ENCODE results near the gene CDH23. TPM values are rescaled to one million over a fixed set of nuclear protein-coding genes. Genes with fewer than 3 reads are reported as not detected.

Gene CDH23
- total RNA-seq, 1 experiment from 2014 or later = 2.9 TPM

DNA sequence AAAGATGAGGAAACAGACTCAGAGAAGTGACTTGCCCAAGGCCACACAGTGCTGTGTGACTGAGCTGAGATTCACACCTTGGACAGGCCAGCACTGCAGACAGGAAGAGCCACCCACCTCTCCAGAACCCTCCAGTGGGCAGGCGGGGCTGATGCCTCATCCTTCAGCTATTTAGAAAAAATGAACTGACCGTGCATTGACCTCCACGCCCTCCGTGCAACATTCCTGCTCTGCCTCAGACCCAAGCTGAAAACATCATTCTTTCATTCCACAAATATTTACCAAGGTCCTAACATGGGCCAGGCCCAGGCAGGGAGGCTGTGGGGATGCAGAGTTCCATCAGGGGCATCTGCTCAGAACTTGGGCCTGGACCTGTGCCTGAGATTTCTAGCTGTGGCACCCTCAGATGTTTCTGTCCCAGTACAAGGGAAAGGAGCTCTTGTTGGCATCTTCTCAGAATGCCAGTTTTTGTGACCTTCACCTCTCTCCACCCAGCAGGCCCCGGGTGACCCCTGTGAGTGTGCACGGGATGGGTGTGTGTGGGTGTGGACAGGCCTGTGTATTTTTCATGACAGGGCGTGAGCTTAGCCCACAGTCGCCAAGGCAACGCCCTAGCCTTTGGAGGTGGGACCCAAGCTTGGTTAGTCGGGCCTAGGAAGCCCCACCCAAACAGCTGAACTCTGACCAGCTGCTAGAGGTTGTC, 370.1 kb downstream of the CDH23 start (continued):
- TF ChIP-seq ZNF232 (CRISPR knock-in tag; IDR thresholded peaks at IDR 0.05) = no peak

DNA sequence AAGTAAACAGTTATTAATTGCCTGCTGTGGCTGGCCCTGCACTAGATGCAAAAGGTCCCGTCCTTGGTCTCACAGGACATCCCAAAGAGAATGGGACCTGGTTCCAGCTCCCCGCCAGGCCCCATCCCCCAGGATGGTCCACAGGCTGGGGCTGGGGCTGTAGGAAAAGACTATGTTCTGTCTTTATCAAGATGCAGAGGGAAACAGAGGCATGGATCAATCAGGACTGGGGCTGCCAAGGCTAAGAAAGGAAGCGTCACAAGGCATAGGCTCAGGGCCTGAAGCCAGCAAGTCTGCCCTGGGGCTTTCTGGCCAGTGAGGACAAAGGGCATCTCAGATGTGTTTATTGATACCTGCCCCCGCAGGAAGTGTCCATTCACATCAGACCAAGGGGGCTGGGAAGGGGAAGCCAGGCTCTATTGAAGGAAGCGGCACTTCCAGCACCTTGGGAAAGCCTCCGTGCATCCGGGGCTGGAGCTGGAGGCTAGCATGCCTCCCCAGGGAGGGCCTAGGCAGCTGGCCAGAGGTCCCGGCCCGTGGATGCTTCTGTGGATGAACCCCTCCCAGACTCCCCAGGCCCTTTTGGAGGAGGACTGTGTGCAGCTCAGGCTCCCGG, 370.8 kb downstream of the CDH23 start:
- POLR2A ChIA-PET = no interaction called here
- no peak for ATAC-seq
- no peak overlapping the region for H3K4me3 Mint-ChIP-seq

DNA sequence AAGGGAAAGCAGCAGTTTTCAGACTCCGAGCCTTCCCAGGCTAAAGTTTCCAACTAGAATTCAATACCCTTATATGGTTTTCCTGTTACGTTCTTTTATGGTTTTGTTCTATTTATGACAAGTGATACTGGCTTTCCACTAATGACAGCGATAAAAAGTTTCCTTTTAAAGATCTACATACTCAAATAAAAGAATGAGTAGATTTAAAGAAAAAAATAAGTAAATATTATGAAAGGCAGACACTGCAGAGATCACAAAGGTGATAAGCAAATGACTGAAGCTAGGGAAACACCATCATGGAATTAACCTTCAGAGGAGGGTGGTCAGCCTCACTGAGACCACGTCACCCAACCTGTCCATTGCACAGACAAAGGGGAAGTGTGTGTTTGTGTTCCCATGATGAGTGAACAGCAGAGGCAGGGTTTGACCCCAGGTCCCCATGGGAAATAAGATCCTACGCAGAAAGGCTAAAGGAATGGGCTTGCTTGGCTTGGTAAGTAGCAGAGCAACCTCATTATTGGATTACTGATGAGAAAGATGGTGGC, 372.6 kb downstream of the CDH23 start:
- no peak overlapping the region for H3K27ac Mint-ChIP-seq
- CTCF ChIA-PET = interaction anchor here (1.1 kb wide), 1 partner anchor 127 kb away, joined by 4 read pairs; no protein-coding TSS in a partner anchor
- H3K36me3 Mint-ChIP-seq = no peaks in the 10 kb centered on the region
- H3K4me3 Mint-ChIP-seq = no peak overlapping the region
- no peaks in the 10 kb centered on the region for H3K9me3 Mint-ChIP-seq
- peaks cover 6% of the 10 kb centered on the region for H3K4me1 Mint-ChIP-seq
- H3K27me3 Mint-ChIP-seq (ENCODE audit: low read depth) = peaks cover 25% of the 10 kb centered on the region
- ATAC-seq (no peak), DNase-seq (ENCODE audit: low spot score) (no peak)
- POLR2A ChIA-PET = no interaction called here
- TF ChIP-seq TP53 (CRISPR knock-in tag; IDR thresholded peaks at IDR 0.05) = no peak
- no peak for TF ChIP-seq ZNF232 (CRISPR knock-in tag; IDR thresholded peaks at IDR 0.05)
- TF ChIP-seq, protein P1, sequence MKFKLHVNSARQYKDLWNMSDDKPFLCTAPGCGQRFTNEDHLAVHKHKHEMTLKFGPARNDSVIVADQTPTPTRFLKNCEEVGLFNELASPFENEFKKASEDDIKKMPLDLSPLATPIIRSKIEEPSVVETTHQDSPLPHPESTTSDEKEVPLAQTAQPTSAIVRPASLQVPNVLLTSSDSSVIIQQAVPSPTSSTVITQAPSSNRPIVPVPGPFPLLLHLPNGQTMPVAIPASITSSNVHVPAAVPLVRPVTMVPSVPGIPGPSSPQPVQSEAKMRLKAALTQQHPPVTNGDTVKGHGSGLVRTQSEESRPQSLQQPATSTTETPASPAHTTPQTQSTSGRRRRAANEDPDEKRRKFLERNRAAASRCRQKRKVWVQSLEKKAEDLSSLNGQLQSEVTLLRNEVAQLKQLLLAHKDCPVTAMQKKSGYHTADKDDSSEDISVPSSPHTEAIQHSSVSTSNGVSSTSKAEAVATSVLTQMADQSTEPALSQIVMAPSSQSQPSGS (CRISPR knock-in tag; IDR thresholded peaks at IDR 0.05; ENCODE audit: borderline replicate concordance, low read depth) = no peak
- TF ChIP-seq, protein P2, sequence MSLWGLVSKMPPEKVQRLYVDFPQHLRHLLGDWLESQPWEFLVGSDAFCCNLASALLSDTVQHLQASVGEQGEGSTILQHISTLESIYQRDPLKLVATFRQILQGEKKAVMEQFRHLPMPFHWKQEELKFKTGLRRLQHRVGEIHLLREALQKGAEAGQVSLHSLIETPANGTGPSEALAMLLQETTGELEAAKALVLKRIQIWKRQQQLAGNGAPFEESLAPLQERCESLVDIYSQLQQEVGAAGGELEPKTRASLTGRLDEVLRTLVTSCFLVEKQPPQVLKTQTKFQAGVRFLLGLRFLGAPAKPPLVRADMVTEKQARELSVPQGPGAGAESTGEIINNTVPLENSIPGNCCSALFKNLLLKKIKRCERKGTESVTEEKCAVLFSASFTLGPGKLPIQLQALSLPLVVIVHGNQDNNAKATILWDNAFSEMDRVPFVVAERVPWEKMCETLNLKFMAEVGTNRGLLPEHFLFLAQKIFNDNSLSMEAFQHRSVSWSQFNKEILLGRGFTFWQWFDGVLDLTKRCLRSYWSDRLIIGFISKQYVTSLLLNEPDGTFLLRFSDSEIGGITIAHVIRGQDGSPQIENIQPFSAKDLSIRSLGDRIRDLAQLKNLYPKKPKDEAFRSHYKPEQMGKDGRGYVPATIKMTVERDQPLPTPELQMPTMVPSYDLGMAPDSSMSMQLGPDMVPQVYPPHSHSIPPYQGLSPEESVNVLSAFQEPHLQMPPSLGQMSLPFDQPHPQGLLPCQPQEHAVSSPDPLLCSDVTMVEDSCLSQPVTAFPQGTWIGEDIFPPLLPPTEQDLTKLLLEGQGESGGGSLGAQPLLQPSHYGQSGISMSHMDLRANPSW (CRISPR knock-in tag; conservative IDR thresholded peaks at IDR 0.05; ENCODE audit: low read depth) = no peak
- TF ChIP-seq, protein P3, sequence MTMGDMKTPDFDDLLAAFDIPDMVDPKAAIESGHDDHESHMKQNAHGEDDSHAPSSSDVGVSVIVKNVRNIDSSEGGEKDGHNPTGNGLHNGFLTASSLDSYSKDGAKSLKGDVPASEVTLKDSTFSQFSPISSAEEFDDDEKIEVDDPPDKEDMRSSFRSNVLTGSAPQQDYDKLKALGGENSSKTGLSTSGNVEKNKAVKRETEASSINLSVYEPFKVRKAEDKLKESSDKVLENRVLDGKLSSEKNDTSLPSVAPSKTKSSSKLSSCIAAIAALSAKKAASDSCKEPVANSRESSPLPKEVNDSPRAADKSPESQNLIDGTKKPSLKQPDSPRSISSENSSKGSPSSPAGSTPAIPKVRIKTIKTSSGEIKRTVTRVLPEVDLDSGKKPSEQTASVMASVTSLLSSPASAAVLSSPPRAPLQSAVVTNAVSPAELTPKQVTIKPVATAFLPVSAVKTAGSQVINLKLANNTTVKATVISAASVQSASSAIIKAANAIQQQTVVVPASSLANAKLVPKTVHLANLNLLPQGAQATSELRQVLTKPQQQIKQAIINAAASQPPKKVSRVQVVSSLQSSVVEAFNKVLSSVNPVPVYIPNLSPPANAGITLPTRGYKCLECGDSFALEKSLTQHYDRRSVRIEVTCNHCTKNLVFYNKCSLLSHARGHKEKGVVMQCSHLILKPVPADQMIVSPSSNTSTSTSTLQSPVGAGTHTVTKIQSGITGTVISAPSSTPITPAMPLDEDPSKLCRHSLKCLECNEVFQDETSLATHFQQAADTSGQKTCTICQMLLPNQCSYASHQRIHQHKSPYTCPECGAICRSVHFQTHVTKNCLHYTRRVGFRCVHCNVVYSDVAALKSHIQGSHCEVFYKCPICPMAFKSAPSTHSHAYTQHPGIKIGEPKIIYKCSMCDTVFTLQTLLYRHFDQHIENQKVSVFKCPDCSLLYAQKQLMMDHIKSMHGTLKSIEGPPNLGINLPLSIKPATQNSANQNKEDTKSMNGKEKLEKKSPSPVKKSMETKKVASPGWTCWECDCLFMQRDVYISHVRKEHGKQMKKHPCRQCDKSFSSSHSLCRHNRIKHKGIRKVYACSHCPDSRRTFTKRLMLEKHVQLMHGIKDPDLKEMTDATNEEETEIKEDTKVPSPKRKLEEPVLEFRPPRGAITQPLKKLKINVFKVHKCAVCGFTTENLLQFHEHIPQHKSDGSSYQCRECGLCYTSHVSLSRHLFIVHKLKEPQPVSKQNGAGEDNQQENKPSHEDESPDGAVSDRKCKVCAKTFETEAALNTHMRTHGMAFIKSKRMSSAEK (CRISPR knock-in tag; IDR thresholded peaks at IDR 0.05; ENCODE audit: borderline replicate concordance) = no peak
- no peak for TF ChIP-seq ATF1 (CRISPR knock-in tag; IDR thresholded peaks at IDR 0.05)
- TF ChIP-seq GRHL2 (CRISPR knock-in tag; IDR thresholded peaks at IDR 0.05; ENCODE audit: insufficient replicate concordance, severe bottlenecking) = no peak
- TF ChIP-seq OVOL2 (CRISPR knock-in tag; IDR thresholded peaks at IDR 0.05; ENCODE audit: borderline replicate concordance) = no peak
- TF ChIP-seq, protein P4, sequence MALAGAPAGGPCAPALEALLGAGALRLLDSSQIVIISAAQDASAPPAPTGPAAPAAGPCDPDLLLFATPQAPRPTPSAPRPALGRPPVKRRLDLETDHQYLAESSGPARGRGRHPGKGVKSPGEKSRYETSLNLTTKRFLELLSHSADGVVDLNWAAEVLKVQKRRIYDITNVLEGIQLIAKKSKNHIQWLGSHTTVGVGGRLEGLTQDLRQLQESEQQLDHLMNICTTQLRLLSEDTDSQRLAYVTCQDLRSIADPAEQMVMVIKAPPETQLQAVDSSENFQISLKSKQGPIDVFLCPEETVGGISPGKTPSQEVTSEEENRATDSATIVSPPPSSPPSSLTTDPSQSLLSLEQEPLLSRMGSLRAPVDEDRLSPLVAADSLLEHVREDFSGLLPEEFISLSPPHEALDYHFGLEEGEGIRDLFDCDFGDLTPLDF (CRISPR knock-in tag; IDR thresholded peaks at IDR 0.05) = no peak
- no peak for TF ChIP-seq ZNF416 (CRISPR knock-in tag; IDR thresholded peaks at IDR 0.05)
- TF ChIP-seq NR1H2 (CRISPR knock-in tag; IDR thresholded peaks at IDR 0.05) = no peak
- no peak for TF ChIP-seq ZNF138 (CRISPR knock-in tag; conservative IDR thresholded peaks at IDR 0.05)
- no peak for TF ChIP-seq FOXJ3 (CRISPR knock-in tag; IDR thresholded peaks at IDR 0.05; ENCODE audit: borderline replicate concordance)
- TF ChIP-seq, protein P5, sequence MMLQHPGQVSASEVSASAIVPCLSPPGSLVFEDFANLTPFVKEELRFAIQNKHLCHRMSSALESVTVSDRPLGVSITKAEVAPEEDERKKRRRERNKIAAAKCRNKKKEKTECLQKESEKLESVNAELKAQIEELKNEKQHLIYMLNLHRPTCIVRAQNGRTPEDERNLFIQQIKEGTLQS (CRISPR knock-in tag; conservative IDR thresholded peaks at IDR 0.05) = no peak

More for the DNA sequence above, 370.8 kb downstream of the CDH23 start:
- Mint-ChIP-seq H3K27me3 (ENCODE audit: low read depth) (peaks cover 10% of the 10 kb centered on the region), H3K27ac (no peak overlapping the region), H3K36me3 (no peaks in the 10 kb centered on the region), H3K9me3 (no peaks in the 10 kb centered on the region), H3K4me1 (peaks cover 4% of the 10 kb centered on the region)
- CTCF ChIA-PET = interaction anchor here (1.2 to 2.1 kb wide), 3 partner anchors 21 to 59 kb away, joined by 3 to 5 read pairs (median 5); no protein-coding TSS in a partner anchor
- no peak for DNase-seq (ENCODE audit: low spot score)
- TF ChIP-seq, protein P6, sequence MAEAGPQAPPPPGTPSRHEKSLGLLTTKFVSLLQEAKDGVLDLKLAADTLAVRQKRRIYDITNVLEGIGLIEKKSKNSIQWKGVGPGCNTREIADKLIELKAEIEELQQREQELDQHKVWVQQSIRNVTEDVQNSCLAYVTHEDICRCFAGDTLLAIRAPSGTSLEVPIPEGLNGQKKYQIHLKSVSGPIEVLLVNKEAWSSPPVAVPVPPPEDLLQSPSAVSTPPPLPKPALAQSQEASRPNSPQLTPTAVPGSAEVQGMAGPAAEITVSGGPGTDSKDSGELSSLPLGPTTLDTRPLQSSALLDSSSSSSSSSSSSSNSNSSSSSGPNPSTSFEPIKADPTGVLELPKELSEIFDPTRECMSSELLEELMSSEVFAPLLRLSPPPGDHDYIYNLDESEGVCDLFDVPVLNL (CRISPR knock-in tag; IDR thresholded peaks at IDR 0.05; ENCODE audit: borderline replicate concordance, low read depth) = no peak
- TF ChIP-seq, protein P7, sequence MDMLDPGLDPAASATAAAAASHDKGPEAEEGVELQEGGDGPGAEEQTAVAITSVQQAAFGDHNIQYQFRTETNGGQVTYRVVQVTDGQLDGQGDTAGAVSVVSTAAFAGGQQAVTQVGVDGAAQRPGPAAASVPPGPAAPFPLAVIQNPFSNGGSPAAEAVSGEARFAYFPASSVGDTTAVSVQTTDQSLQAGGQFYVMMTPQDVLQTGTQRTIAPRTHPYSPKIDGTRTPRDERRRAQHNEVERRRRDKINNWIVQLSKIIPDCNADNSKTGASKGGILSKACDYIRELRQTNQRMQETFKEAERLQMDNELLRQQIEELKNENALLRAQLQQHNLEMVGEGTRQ (CRISPR knock-in tag; IDR thresholded peaks at IDR 0.05) = no peak
- TF ChIP-seq IRF2 (CRISPR knock-in tag; IDR thresholded peaks at IDR 0.05; ENCODE audit: borderline replicate concordance, low read depth) (no peak), MYBL2 (CRISPR knock-in tag; IDR thresholded peaks at IDR 0.05) (no peak), NR2C2 (CRISPR knock-in tag; IDR thresholded peaks at IDR 0.05) (no peak), NR1H2 (CRISPR knock-in tag; IDR thresholded peaks at IDR 0.05) (no peak)

All from WTC11 (cell line).